Parathyroid adenoma (tissue), 2 donors: ENCODE data around the gene GPC6.

Experiments
- H2AFZ ChIP-seq: fragments of 300-600 bp; sonication (generic); one replicate; pipeline ENCODE4 v1.7.0; 2017; ENCODE audit warnings: antibody characterized with exemption, mild to moderate bottlenecking
- H3K27ac ChIP-seq: fragments of 300-600 bp; sonication (generic); one replicate; pipeline ENCODE4 v1.7.0; 2017
- H3K27me3 ChIP-seq: fragments of 300-600 bp; sonication (generic); one replicate; pipeline ENCODE4 v1.7.0; 2017; ENCODE audit warnings: low read length; ENCODE audit not compliant: control insufficient read depth, insufficient read depth
- H3K36me3 ChIP-seq: fragments of 300-600 bp; sonication (generic); one replicate; pipeline ENCODE4 v1.7.0; 2017; ENCODE audit warnings: low read length; ENCODE audit not compliant: control insufficient read depth, insufficient read depth
- H3K4me1 ChIP-seq: fragments of 300-600 bp; sonication (generic); one replicate; pipeline ENCODE4 v1.7.0; 2017; ENCODE audit warnings: control low read depth
- H3K4me2 ChIP-seq: fragments of 300-600 bp; sonication (generic); one replicate; pipeline ENCODE4 v1.7.0; 2017; ENCODE audit warnings: low read length
- H3K4me3 ChIP-seq: fragments of 300-600 bp; sonication (generic); one replicate; pipeline ENCODE4 v1.7.0; 2017; ENCODE audit warnings: low read depth, low read length
- H3K79me2 ChIP-seq: fragments of 300-600 bp; sonication (generic); one replicate; pipeline ENCODE4 v1.7.0; 2017; ENCODE audit warnings: control low read depth
- H3K9ac ChIP-seq: fragments of 300-600 bp; sonication (generic); one replicate; pipeline ENCODE4 v1.7.0; 2017; ENCODE audit warnings: mild to moderate bottlenecking
- H3K9me3 ChIP-seq: fragments of 300-600 bp; sonication (generic); one replicate; pipeline ENCODE4 v1.7.0; 2017; ENCODE audit warnings: low read length; ENCODE audit not compliant: control insufficient read depth
- CTCF ChIP-seq: fragments of 300-600 bp; sonication (generic); IDR thresholded peaks from one replicate; pipeline ENCODE4 v1.7.0; 2017; ENCODE audit warnings: antibody characterized with exemption, mild to moderate bottlenecking
- donor health status: primary hyperparathyroidism.

Gene GPC6

GRCh38 chr13:93338030-93338429 lies 111.4 kb downstream of the GPC6 start:
- H3K4me1 ChIP-seq: no peaks in the 10 kb centered on the region
- no peaks in the 10 kb centered on the region for H3K36me3 ChIP-seq
- no peak overlapping the region for H3K4me3 ChIP-seq
- H3K27me3 ChIP-seq: no peaks in the 10 kb centered on the region
- no peak overlapping the region for H3K9ac ChIP-seq
- no peak overlapping the region for H3K4me2 ChIP-seq
- no peaks in the 10 kb centered on the region for H3K79me2 ChIP-seq
- H2AFZ ChIP-seq: no peak overlapping the region
- no peak overlapping the region for H3K27ac ChIP-seq
- no peak for TF ChIP-seq CTCF
- H3K9me3 ChIP-seq: no peaks in the 10 kb centered on the region

GRCh38 chr13:93338906-93339305 lies 112.3 kb downstream of the GPC6 start:
- H3K9me3 ChIP-seq: no peaks in the 10 kb centered on the region
- H3K79me2 ChIP-seq: no peaks in the 10 kb centered on the region
- no peak overlapping the region for H3K4me3 ChIP-seq
- H3K4me2 ChIP-seq: no peak overlapping the region
- no peaks in the 10 kb centered on the region for H3K36me3 ChIP-seq
- H3K9ac ChIP-seq: no peak overlapping the region
- H2AFZ ChIP-seq: no peak overlapping the region
- no peaks in the 10 kb centered on the region for H3K27me3 ChIP-seq
- H3K4me1 ChIP-seq: no peaks in the 10 kb centered on the region
- TF ChIP-seq CTCF: no peak
- no peak overlapping the region for H3K27ac ChIP-seq

GRCh38 chr13:93339550-93339949 lies 112.9 kb downstream of the GPC6 start:
- H3K4me1 ChIP-seq: no peaks in the 10 kb centered on the region
- no peaks in the 10 kb centered on the region for H3K79me2 ChIP-seq
- no peak overlapping the region for H3K4me3 ChIP-seq
- H3K9ac ChIP-seq: no peak overlapping the region
- no peaks in the 10 kb centered on the region for H3K27me3 ChIP-seq
- TF ChIP-seq CTCF: no peak
- H3K36me3 ChIP-seq: no peaks in the 10 kb centered on the region
- H2AFZ ChIP-seq: no peak overlapping the region
- H3K9me3 ChIP-seq: no peaks in the 10 kb centered on the region
- H3K4me2 ChIP-seq: no peak overlapping the region
- H3K27ac ChIP-seq: no peak overlapping the region

GRCh38 chr13:93341517-93341916 lies 114.9 kb downstream of the GPC6 start:
- no peaks in the 10 kb centered on the region for H3K27me3 ChIP-seq
- no peak overlapping the region for H3K4me3 ChIP-seq
- H3K79me2 ChIP-seq: no peaks in the 10 kb centered on the region
- no peak overlapping the region for H3K4me2 ChIP-seq
- H3K27ac ChIP-seq: no peak overlapping the region
- TF ChIP-seq CTCF: no peak
- no peak overlapping the region for H2AFZ ChIP-seq
- no peaks in the 10 kb centered on the region for H3K36me3 ChIP-seq
- H3K4me1 ChIP-seq: no peaks in the 10 kb centered on the region
- no peaks in the 10 kb centered on the region for H3K9me3 ChIP-seq
- no peak overlapping the region for H3K9ac ChIP-seq

GRCh38 chr13:93343097-93343496 lies 116.5 kb downstream of the GPC6 start:
- Histone ChIP-seq H3K4me3 (no peak overlapping the region), H2AFZ (no peak overlapping the region), H3K9me3 (no peaks in the 10 kb centered on the region), H3K27ac (no peak overlapping the region), H3K9ac (no peak overlapping the region), H3K4me1 (no peaks in the 10 kb centered on the region), H3K4me2 (no peak overlapping the region), H3K27me3 (no peaks in the 10 kb centered on the region), H3K79me2 (no peaks in the 10 kb centered on the region), H3K36me3 (no peaks in the 10 kb centered on the region)
- no peak for TF ChIP-seq CTCF
